HEK293T (cell line): ENCODE measurements around the gene WDFY1.

ENCODE experiments used
- CTBP1 ChIP-seq: fragments of 450-650 bp; IDR thresholded peaks from 2 replicates; pipeline ENCODE4 v1.6.1; 2016; ENCODE audit warnings: borderline replicate concordance
- ELF4 ChIP-seq: fragments of 450-650 bp; IDR thresholded peaks from 2 replicates; pipeline ENCODE4 v1.6.1; 2017; ENCODE audit warnings: antibody characterized with exemption
- FOXA1 ChIP-seq: fragments of 450-650 bp; IDR thresholded peaks from 2 replicates; pipeline ENCODE4 v1.6.1; 2016; ENCODE audit warnings: mild to moderate bottlenecking
- FOXM1 ChIP-seq: fragments of 450-650 bp; IDR thresholded peaks from 2 replicates; pipeline ENCODE4 v1.6.1; 2017; ENCODE audit warnings: mild to moderate bottlenecking, borderline replicate concordance
- HDGF ChIP-seq: fragments of 450-650 bp; IDR thresholded peaks from 2 replicates; pipeline ENCODE4 v1.6.1; 2017; ENCODE audit warnings: antibody characterized with exemption, borderline replicate concordance
- LEF1 ChIP-seq: fragments of 450-650 bp; IDR thresholded peaks from 2 replicates; pipeline ENCODE4 v1.6.1; 2017; ENCODE audit warnings: mild to moderate bottlenecking, borderline replicate concordance
- NFRKB ChIP-seq: fragments of 450-650 bp; IDR thresholded peaks from 2 replicates; pipeline ENCODE4 v1.6.1; 2016; ENCODE audit warnings: mild to moderate bottlenecking, moderate library complexity
- TARDBP ChIP-seq: fragments of 450-650 bp; IDR thresholded peaks from 2 replicates; pipeline ENCODE4 v1.6.1; 2016

GRCh38 chr2:223889229-223889628 lies 55.9 kb downstream of the WDFY1 start:
- TF ChIP-seq FOXA1 (no peak), TARDBP (no peak), NFRKB (no peak), CTBP1 (no peak), HDGF (no peak), LEF1 (no peak), ELF4 (no peak), FOXM1 (no peak)
